GM12878 (cell line): ENCODE results near the gene ZNF280C. TPM values are rescaled to one million over a fixed set of nuclear protein-coding genes. Genes with fewer than 3 reads are reported as not detected.

ENCODE experiments used
- ATAC-seq: fragments of 200-7000 bp; cut with Tn5 transposase; 3 replicates; pipeline ENCODE4 v1.9.1; 2020; ENCODE audit warnings: mild to moderate bottlenecking, moderate library complexity
- BruUV-seq: library from RNA; stranded (reverse); fragments of 400-500 nt; replicated peaks from 2 replicates; lab custom pipeline; 2021; lab: Mats Ljungman, UMichigan
- CTCF ChIA-PET: fragments of 300-600 bp; sonication (Branson Sonifier 250); formaldehyde crosslinking; extraction: SDS; loops from one replicate; lab custom pipeline; 2021; ENCODE audit warnings: inconsistent platforms; lab: Yijun Ruan, JAX
- POLR2A ChIA-PET: fragments of 350-600 bp; formaldehyde crosslinking; extraction: SDS; loops from one replicate; lab custom pipeline; 2021; ENCODE audit warnings: inconsistent platforms; lab: Charles Lee
- RAD21 ChIA-PET: fragments of 300-600 bp; sonication (Branson Sonifier 250); formaldehyde crosslinking; loops from one replicate; lab custom pipeline; 2023; ENCODE audit warnings: antibody characterized with exemption; ENCODE audit not compliant: unreplicated experiment; lab: Charles Lee
- SMC1A ChIA-PET: fragments of 300-600 bp; sonication (Branson Sonifier 250); formaldehyde crosslinking; loops from one replicate; lab custom pipeline; 2023; ENCODE audit not compliant: unreplicated experiment, uncharacterized antibody; lab: Charles Lee
- DNase-seq: peaks from one replicate; pipeline ENCODE4 v3.0.0-alpha.2; 2011; ENCODE audit warnings: low read depth, low spot score
- FAIRE-seq: peaks from 3 replicates; lab custom pipeline; 2011; peaks lifted over from hg19 to GRCh38; lab: Jason Lieb, UNC
- H2AFZ ChIP-seq: 2 replicates; pipeline ENCODE4 v1.6.0; 2011; ENCODE audit warnings: low read depth, low read length, control low read depth; ENCODE audit not compliant: control insufficient read depth
- H3K27ac ChIP-seq: 2 replicates; pipeline ENCODE4 v1.5.1; 2011; ENCODE audit warnings: control low read depth; ENCODE audit not compliant: control insufficient read depth, insufficient read depth
- H3K27me3 ChIP-seq, 2 experiments: replicated peaks in 1 of 2; 2 replicates each; pipeline versions ENCODE4 v1.6.0 to v1.6.1; 2011; ENCODE audit warnings: low read length in 1 of 2; ENCODE audit not compliant: control insufficient read depth in 2 of 2, insufficient read depth in 2 of 2
- H3K36me3 ChIP-seq, 2 experiments: 2 replicates each; pipeline ENCODE4 v1.5.1; 2011; ENCODE audit warnings: low read length in 1 of 2; ENCODE audit not compliant: control insufficient read depth in 2 of 2, insufficient read depth in 2 of 2
- H3K4me1 ChIP-seq: 2 replicates; pipeline ENCODE4 v1.6.1; 2011; ENCODE audit warnings: mild to moderate bottlenecking, low read length, moderate library complexity, mixed read lengths; ENCODE audit not compliant: control insufficient read depth, insufficient read depth
- H3K4me2 ChIP-seq: 2 replicates; pipeline ENCODE4 v1.6.0; 2011; ENCODE audit warnings: control low read depth; ENCODE audit not compliant: control insufficient read depth, insufficient read depth
- H3K4me3 ChIP-seq: fragments of 200-600 bp; sonication (generic); 2 replicates; pipeline ENCODE4 v1.5.1; 2016
- H3K79me2 ChIP-seq: 2 replicates; pipeline ENCODE4 v1.6.0; 2011; ENCODE audit warnings: low read length; ENCODE audit not compliant: control insufficient read depth, insufficient read depth
- H3K9ac ChIP-seq: 2 replicates; pipeline ENCODE4 v1.8.0; 2011; ENCODE audit warnings: low read length, control low read depth, mixed read lengths; ENCODE audit not compliant: control insufficient read depth, insufficient read depth
- H3K9me3 ChIP-seq: replicated peaks from 3 replicates; pipeline ENCODE4 v1.5.1; 2011; ENCODE audit warnings: mild to moderate bottlenecking, low read length; ENCODE audit not compliant: control insufficient read depth, insufficient read depth
- H4K20me1 ChIP-seq: 2 replicates; pipeline ENCODE4 v1.6.0; 2011; ENCODE audit not compliant: control insufficient read depth, insufficient read depth
- IRF5 ChIP-seq: fragments of 450-650 bp; IDR thresholded peaks from 2 replicates; pipeline ENCODE4 v1.6.1; 2017; ENCODE audit warnings: borderline replicate concordance
- KLF5 ChIP-seq: fragments of 450-650 bp; IDR thresholded peaks from 2 replicates; pipeline ENCODE4 v1.6.1; 2014; ENCODE audit warnings: mild to moderate bottlenecking; ENCODE audit not compliant: partially characterized antibody
- NKRF ChIP-seq: fragments of 450-650 bp; conservative IDR thresholded peaks from 2 replicates; pipeline ENCODE4 v1.6.1; 2017; ENCODE audit warnings: mild to moderate bottlenecking, moderate library complexity
- NR2C2 ChIP-seq: IDR thresholded peaks from 2 replicates; pipeline ENCODE4 v1.6.1; 2011; ENCODE audit warnings: borderline replicate concordance, low read depth; ENCODE audit not compliant: control insufficient read depth, insufficient read length
- NRF1 ChIP-seq: conservative IDR thresholded peaks from 2 replicates; pipeline ENCODE4 v1.6.1; 2011; ENCODE audit warnings: mild to moderate bottlenecking, low read depth, low read length, improper control_type of control experiment
- PBX3 ChIP-seq: IDR thresholded peaks from 2 replicates; pipeline ENCODE4 v1.6.1; 2011; ENCODE audit warnings: mild to moderate bottlenecking, low read depth, low read length, moderate library complexity; ENCODE audit not compliant: insufficient replicate concordance
- SUPT20H ChIP-seq: IDR thresholded peaks from 2 replicates; pipeline ENCODE4 v1.6.1; 2011; ENCODE audit warnings: low read depth, mild to moderate bottlenecking, low read length, moderate library complexity, borderline replicate concordance; ENCODE audit not compliant: control insufficient read depth
- TCF3 ChIP-seq: IDR thresholded peaks from 2 replicates; pipeline ENCODE4 v1.6.1; 2012; ENCODE audit warnings: low read depth, mild to moderate bottlenecking, low read length, borderline replicate concordance; ENCODE audit not compliant: insufficient read depth
- YBX1 ChIP-seq: fragments of 450-650 bp; IDR thresholded peaks from 2 replicates; pipeline ENCODE4 v1.6.1; 2016; ENCODE audit warnings: antibody characterized with exemption
- ZBED1 ChIP-seq: IDR thresholded peaks from 2 replicates; pipeline ENCODE4 v1.6.1; 2016; ENCODE audit warnings: borderline replicate concordance
- WGBS: methylation state at CpG from one replicate; pipeline ENCODE4 v1.1.6; 2016; ENCODE audit warnings: low lambda C conversion rate; ENCODE audit not compliant: insufficient replicate concordance, insufficient coverage; ENCODE audit errors: missing lambda C conversion rate; 5-methylcytosine and 5-hydroxymethylcytosine counted together
- in situ Hi-C: fragments of 300-500 bp; cut with MboI; formaldehyde crosslinking; loops from 9 replicates; pipeline ENCODE4 v1.14.3; 2018; ENCODE audit warnings: mixed read lengths
- intact Hi-C: fragments of 100-400 bp; cut with micrococcal nuclease; formaldehyde crosslinking; loops from one replicate; pipeline ENCODE4 v1.14.2; 2022; ENCODE audit not compliant: unreplicated experiment
- polyA plus RNA-seq, 11 experiments: library from polyadenylated mRNA; depleted of rRNA in 4 of 11; unstranded in 6 of 11; stranded (reverse) in 5 of 11; fragments of >200 nt; fragmentation: Nextera tagmentation in 4 of 11; fragmentation: Illumina TruSeq in 1 of 11; extraction: Ambion mirVana in 4 of 11; extraction: Trizol in 1 of 11; gene quantifications; 1 replicate in 1 of 11; 2 replicates in 10 of 11; pipeline versions ENCODE4 v1.2.1 to v1.2.3, GENCODE V29; 2011 to 2016; ENCODE audit warnings: inconsistent platforms in 2 of 11, missing spikeins in 2 of 11, low read depth in 1 of 11
- total RNA-seq, 4 experiments: library from RNA; depleted of rRNA in 3 of 4; stranded (reverse); fragments of >200 nt in 3 of 4; fragmentation: Illumina TruSeq in 1 of 4; extraction: Trizol in 1 of 4; gene quantifications; 2 replicates each; pipeline versions ENCODE4 v1.2.1 to v1.2.3, GENCODE V29; 2013 to 2021
- TF ChIP-seq, protein P1 (sequence below): IDR thresholded peaks from 2 replicates; pipeline ENCODE4 v1.6.1; 2011; ENCODE audit warnings: borderline replicate concordance, low read depth, mild to moderate bottlenecking, moderate library complexity, mixed read lengths, low read length; ENCODE audit not compliant: insufficient read depth; ENCODE audit errors: extremely low read length

The ZNF280C gene
- total and polyA plus RNA-seq, 10 of the 15 experiments (the other 5 are each of a cell fraction or from before 2014, with no cell fraction given), result 0.82 to 8.8 (median 5.7) TPM

DNA sequence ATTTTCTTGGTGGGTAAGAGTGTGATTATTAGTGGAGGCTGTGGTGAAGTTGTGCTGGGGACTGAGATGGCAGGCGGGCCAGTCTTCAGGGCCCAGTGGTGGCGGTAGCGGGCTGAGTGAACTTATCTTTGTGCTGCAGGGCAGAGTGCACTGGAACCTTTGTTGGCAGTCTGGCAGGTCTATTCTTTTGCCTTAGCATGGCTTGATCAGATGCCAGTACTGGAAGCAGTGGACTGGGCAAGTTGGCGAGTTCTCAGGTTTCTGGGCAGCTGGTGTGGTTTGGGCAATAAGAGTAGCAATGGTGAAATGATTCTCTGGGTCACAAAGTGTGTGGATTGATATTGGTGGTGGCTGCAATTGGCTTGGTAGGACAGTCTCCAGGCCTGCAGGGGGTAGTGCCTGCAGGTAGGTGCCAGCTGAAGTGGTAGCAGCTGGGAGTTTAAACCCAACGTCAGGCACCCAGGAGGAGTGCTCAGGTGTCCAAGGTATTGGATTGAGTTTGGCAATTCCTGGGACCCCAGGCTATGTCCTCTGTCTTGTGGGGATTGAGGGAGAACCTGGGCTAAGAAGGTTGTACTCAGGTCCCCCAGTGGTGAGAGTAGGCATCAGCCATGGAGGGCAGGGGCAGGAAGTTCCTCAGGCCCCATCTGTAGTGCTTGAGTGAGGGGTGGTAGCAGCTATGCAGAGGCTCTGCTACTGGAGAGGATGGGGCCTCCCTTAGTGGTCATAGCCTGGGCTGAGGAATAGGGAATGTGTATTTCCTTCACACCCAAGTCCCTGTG, 36.1 kb upstream of the ZNF280C start:
- ChIA-PET RAD21 (no interaction called here), SMC1A (no interaction called here), POLR2A (no interaction called here), CTCF (no interaction called here)
- no peak overlapping the region for H2AFZ ChIP-seq
- H3K4me3 ChIP-seq, result no peak overlapping the region
- no peaks in the 10 kb centered on the region for H4K20me1 ChIP-seq
- intact Hi-C loops, result no loop called here
- no TSS peak for BruUV-seq
- no peaks in the 10 kb centered on the region; a peak in 1 of 4 replicates for H3K27me3 ChIP-seq
- H3K9me3 ChIP-seq, result no peaks in the 10 kb centered on the region
- no peak overlapping the region for H3K9ac ChIP-seq
- 68% methylated on average over 5 of the region's 5 CpGs for WGBS
- no peak overlapping the region for H3K4me2 ChIP-seq
- H3K27ac ChIP-seq, result no peak overlapping the region
- no peaks in the 10 kb centered on the region for H3K79me2 ChIP-seq
- FAIRE-seq, result no peak
- H3K36me3 ChIP-seq, result no peaks in the 10 kb centered on the region
- no peaks in the 10 kb centered on the region for H3K4me1 ChIP-seq
- in situ Hi-C loops, result no loop called here
- TF ChIP-seq KLF5 (no peak), SUPT20H (no peak), TCF3 (no peak), NR2C2 (no peak)
- TF ChIP-seq, protein P1, sequence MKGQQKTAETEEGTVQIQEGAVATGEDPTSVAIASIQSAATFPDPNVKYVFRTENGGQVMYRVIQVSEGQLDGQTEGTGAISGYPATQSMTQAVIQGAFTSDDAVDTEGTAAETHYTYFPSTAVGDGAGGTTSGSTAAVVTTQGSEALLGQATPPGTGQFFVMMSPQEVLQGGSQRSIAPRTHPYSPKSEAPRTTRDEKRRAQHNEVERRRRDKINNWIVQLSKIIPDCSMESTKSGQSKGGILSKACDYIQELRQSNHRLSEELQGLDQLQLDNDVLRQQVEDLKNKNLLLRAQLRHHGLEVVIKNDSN, result no peak
- no peak for DNase-seq
- ATAC-seq, result peak; percentile 41; the same call in 1 of the 3 replicates

DNA sequence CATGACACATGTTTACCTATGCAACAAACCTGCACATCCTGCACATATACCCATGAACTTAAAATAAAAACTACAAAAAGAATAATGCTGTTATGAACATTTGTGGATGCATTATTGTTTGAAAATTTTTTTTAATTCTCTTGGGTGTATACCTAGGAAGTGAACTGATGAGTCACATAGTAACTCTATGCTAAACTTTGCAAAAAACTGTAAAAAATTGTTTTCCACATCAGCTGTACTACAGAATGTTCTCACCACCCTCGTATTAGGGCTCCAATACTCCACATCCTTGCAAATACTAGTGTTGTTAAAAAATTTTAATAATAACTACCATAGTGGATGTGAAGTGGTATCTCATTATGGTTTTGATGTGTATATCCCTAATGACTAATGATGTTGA, 33.3 kb upstream of the ZNF280C start:
- H3K4me2 ChIP-seq, result no peak overlapping the region
- no TSS peak for BruUV-seq
- intact Hi-C loops (no loop called here), in situ Hi-C loops (no loop called here)
- no peak for ATAC-seq
- WGBS, result 0% methylated on average over 1 of the region's 1 CpG
- no peak for FAIRE-seq
- H3K79me2 ChIP-seq, result no peaks in the 10 kb centered on the region
- no peak overlapping the region for H2AFZ ChIP-seq
- no peaks in the 10 kb centered on the region for H3K9me3 ChIP-seq
- no peaks in the 10 kb centered on the region for H4K20me1 ChIP-seq
- TF ChIP-seq NKRF (no peak), ZBED1 (no peak), YBX1 (no peak), IRF5 (no peak), PBX3 (no peak), NRF1 (no peak)
- ChIA-PET POLR2A (no interaction called here), RAD21 (no interaction called here), SMC1A (no interaction called here), CTCF (no interaction called here)
- no peaks in the 10 kb centered on the region for H3K4me1 ChIP-seq
- no peaks in the 10 kb centered on the region; a peak in 1 of 4 replicates for H3K27me3 ChIP-seq
- H3K9ac ChIP-seq, result no peak overlapping the region
- H3K36me3 ChIP-seq, result no peaks in the 10 kb centered on the region
- no peak overlapping the region for H3K27ac ChIP-seq
- no peak overlapping the region for H3K4me3 ChIP-seq
- DNase-seq, result no peak
